Stimulated activated CD8-positive, alpha-beta memory T cell treated with anti-CD3 and anti-CD28 coated beads, Interleukin-12 subunit alpha, Interleukin-12 subunit beta, amount 100 ng/mL, for 24 hours (primary cell): ENCODE data around the gene DGCR2.
"Not testable (repeated sequence)": the region's sequence is repeated elsewhere in the genome, so short reads cannot be mapped to it uniquely, and the experiment has no call there.

ENCODE experiments used
- DNase-seq: peaks from one replicate; pipeline ENCODE4 v3.0.0-alpha.2; 2020; ENCODE audit errors: extremely low read depth

The DGCR2 gene

DNA sequence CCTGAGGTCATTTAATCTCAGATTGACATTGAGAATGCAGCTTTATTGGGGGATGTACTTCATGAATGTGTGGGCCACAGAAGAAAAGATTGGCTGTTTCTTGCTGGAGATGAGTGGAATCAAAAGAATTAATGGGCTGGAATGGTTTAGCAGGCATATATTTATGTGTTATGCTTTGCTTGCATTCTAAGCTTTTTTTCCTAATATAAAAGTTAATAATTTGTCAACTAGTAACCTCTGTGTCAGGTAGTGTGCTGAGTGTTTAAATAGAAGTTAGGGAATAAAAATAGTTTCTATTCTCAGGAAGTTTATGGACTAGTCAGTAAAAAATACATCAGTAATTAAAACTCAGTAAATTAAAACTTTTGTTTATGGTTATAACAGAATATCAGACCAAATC lies 118.7 kb downstream of the DGCR2 start:
- no peak for DNase-seq

DNA sequence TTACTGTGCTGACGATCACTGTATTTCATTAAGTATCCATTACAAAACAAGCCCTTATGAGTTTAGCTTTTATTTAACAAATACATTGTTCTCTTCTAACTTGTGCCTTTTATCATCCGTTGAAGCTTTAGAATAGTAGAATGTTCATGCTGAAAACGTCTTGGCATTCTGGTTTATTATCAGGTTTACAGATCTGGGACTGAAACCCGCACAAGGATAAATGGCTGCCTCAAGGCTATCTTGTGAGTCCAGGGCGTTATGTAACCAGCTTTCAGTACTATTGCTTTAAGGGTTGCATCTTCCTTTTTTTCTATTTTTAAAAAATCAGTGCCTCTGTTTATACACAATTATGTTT lies 119.6 kb downstream of the DGCR2 start:
- no peak for DNase-seq

DNA sequence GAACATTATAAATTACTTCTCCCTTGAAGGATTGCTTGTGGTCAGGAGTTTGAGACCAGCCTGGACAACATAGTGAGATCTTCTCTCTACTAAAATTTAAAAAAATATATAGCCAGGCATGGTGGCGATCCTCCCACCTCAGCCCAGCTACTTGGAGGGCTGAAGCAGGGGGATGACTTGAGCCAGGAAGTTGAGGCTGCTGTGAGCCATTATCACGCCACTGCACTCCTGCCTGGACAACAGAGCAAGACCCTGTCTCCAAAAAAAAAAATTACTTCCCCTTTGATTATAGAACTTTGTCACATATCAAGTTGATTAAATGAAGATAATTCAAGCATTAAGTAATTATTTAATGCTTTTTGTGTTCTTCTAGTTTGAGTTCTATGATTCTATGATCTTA lies 121.0 kb downstream of the DGCR2 start:
- DNase-seq = no peak

DNA sequence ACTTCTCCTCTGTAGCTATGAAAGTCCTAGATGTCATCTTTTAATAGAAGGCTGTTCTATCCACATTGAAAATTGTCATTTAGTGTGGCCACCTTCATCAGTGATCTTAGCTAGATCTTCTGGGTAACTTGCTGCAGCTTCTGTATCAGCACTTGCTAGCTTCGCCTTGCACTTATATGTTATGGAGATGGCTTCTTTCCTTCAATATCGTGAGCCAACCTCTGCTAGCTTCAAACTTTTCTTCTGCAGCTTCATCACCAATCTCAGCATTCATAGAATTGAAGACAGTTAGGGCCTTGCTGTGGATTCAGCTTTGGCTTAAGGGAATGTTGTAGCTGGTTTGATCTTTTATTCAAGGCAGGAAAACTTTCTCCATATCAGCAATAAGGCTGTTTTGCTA lies 122.1 kb downstream of the DGCR2 start:
- not testable (repeated sequence) for DNase-seq

DNA sequence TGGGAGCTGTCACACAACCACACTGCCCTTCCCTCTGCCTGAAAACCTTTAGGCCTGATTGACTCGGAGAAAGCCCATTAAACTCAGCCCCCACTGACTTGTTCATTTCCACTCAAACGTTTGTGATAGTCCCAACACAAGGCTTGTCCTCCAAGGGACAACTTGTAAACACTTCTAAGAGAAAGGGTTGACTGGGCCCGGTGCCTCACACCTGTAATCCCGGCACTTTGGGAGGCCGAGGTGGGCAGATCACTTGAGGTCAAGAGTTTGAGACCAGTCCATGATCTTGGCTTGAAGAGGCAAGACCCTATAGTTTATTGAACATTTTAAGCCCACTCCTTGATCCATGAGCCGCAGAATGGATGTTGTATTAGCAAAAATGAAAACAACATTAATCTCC lies 122.8 kb downstream of the DGCR2 start:
- DNase-seq = no peak

DNA sequence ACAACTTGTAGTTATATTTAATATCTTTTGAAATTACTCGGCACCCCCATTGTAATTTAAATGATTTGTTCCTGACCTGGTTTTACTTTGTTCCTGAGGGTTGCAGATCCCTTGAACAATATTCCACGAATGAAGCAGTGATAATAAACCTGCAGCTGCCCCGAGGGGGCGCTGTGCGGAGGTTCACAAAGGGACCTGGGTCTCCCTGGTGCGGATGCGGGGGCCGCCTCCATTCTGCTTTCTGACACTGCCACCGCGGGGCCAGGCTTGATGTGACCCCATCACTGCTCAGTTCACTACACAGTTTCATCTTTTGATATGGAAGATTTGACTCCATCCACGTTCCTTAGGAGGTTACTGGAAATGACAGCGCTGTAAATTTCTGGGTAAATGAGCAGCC lies 123.2 kb downstream of the DGCR2 start:
- DNase-seq = no peak

DNA sequence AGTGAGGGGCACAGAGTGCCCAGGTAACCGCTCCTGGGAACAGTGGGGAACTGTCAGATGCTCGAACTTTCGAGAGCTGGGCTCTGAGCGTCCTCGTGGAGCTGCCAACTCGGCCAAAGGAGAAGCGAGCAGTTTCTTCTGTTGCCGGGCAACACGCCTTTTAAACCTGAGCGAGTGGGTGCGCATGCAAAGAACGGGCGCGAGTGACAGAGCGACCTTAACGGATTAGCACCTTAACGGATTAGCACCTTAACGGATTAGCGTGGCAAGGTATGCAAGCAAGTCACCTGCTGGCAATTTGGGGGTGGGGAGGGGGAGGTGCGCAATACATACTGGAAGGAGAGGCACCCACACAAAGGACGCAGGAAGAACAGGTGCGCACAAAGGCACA lies 124.3 kb downstream of the DGCR2 start:
- DNase-seq = no peak

DNA sequence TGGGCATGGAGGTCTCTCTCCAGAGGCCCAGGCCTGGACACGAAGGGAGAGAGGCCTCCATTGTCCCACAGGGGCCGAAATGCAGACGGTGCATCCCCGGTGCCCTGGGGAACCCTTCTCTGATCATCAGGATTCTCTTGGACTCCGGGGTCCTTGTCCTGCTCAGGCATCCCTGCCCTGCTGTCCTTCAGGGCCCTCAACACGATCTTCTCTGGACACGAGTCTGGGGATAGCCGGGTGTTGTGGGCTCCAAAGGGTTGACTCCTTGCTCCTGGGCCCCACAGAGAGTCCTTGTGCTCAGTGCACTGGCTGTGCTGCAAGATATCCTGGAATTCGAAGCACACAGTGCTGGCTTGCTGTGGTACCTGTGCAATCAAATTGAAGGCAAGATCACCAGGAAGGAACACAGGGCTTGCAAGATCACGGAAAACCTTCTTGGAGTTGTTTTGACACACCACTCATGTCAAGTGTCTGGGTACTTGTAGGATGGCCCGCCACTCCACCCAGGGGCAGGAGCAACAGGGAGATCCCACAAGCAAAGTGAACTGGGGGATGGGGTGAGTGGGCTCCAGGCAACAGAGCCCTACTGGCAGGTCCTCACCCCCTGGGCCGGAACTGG lies 124.8 kb downstream of the DGCR2 start:
- no peak for DNase-seq

DNA sequence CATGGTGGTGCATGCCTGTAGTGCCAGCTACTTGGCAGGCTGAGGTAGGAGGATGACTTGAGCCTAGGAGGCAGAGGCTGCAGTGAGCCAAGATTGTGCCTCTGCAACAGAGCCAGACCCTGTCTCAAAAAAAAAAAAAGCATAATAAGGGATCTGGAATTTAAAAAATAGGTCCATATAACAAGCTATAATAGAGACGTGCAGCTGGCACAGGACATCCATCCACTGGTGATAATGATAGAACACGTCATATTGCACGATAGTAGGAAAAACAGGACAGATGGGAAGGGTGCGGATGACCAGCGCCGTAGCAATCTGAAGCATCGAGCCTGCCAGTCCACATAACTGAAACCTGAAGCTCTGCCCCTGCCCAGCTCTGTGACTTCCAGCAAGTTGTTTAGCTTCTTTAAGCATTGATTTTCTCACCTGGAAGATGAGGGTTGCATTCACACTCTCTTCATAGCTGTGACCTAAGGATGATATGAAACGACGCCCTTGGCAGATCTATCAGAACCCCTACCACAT lies 125.8 kb downstream of the DGCR2 start:
- no peak for DNase-seq

DNA sequence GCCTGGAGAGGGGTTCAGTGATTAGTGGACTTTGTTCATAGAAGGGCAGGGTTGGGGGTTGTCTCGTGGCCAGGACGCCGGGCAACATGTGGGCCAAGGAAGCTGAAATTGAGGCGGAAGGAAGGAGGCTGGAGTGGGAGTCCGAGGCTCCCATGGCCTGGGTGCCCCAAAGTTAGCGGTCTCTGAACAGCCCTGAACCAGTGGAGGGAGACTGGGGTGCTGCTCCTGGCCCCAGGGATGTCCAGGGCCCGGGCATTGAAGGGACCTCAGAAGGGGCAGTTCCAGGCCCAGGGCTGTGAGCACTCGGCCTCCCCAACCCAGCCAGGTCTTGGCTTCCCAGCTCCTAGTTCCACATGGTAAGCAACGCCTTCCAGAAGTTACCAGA lies 126.9 kb downstream of the DGCR2 start:
- DNase-seq = no peak

DNA sequence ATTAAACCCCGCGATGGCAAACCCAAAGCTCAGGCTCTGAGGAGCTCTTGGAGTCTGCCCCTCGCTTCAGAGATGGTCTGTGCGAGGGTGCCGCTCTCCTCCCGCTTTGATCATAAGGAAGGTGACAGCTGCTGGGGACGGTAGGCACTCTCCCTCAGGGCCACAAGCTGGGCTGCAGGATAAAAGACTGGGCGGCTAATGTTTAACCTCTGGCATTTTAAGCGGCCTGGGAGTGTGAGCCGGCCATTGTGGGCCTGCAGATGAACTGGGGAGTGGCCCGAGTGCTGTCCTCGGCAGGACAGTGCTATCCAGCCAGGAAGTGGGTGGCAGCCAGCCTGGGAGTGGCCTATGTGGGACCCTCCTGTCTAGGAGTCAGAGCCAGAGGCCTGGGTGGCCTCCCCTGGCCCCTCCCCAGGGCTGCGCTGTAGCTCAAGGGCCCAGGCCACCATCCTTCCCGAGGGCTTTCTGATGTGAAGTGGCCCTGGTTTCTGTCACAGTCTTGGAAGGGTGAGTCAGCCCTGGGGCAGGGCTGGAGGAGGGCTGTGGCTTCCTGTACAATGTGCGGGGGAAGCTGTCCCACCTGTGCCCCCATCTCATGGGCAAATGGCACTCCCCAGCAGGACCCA lies 127.4 kb downstream of the DGCR2 start:
- no peak for DNase-seq

DNA sequence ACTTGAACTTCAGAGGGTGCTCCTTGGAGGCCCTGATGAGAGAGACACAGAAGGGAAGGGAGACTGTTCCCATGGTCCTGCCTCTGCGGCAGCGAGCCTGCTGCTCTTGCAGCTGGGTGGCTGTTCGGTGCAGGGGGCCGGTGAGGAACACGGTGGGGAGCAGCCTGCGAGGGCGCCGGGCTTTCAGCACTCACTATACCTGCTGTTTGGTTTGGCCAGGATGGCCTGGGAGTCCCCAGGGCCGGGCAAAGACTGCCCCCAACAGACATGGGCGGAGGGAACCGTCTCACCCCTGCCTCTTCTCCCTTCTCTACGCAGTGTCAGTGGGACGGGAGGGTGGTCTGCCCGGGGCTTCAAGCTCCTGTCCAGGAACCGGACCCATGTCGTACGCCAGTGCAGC lies 128.2 kb downstream of the DGCR2 start:
- DNase-seq = no peak

DNA sequence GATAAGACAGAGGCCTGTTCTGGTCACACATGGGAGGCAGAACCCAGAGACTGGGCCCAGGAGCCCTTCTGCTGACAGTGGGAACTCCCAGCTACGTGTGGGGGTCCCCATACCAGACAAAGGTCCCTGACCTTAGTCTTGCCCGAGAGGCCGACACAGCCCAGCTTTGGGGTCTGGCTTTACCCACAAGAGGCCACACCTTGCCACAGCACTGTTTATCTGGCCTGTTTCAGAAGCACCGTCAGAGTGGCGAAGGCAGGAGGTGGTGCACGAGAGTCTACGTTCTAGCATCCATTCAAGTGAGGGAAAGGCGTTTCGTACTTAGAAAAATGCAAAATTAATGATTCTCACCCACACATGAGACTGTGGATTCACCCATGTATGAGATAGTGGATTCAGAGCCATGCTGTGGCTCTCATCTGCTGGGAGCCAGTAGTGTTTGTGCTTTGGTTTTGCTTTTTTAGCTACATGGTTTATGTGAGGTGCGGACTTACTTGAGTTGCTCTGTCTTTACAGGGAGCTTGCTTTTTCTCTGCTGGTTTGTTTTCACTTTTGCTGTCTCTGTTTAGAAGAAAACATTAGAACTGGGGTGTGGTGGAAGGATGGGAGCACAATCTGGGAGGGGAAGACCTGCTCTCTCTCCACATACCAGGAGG lies 129.5 kb downstream of the DGCR2 start:
- no peak for DNase-seq

DNA sequence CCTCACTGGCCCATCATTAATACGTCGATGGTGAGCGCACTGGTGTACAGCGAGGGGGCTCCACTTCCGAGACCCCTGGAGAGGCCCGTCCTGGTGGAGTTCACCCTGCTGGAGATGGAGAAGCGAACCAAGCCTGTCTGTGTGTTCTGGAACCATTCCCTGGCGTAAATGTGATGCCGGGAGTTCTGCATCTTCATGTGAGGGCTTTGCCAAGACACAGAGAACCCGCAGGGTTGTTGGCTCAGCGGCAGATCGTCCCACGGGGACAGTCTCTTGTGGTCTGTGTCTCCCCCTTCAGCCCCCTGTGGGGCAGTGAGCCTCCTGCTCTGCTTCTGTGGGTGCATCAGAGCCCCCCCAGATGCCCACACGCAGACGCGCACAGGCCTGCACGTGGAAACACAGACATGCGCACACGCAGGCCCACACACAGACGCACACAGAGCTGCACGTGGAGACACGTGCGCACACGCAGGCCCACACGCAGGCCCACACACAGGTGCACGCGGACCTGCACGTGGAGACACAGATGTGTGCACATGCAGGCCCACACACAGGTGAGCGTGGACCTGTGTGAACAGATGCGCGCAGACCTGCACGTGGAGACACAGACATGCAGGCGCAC lies 130.3 kb downstream of the DGCR2 start:
- DNase-seq = no peak

DNA sequence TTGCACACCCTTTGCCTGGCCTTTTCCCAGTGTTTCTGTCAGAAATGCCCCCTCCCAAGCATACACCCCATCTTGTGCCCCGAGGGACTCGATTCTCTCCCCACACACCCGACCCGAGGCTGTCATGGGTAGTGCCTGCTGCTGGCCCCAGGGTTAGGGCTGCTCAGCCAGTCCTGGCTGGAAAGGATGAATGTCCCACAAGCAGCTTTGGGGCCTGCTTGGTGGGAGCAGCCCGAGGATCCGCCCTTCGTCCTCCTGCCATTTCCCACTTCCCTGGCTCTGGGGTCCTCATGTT lies 131.1 kb downstream of the DGCR2 start:
- no peak for DNase-seq

DNA sequence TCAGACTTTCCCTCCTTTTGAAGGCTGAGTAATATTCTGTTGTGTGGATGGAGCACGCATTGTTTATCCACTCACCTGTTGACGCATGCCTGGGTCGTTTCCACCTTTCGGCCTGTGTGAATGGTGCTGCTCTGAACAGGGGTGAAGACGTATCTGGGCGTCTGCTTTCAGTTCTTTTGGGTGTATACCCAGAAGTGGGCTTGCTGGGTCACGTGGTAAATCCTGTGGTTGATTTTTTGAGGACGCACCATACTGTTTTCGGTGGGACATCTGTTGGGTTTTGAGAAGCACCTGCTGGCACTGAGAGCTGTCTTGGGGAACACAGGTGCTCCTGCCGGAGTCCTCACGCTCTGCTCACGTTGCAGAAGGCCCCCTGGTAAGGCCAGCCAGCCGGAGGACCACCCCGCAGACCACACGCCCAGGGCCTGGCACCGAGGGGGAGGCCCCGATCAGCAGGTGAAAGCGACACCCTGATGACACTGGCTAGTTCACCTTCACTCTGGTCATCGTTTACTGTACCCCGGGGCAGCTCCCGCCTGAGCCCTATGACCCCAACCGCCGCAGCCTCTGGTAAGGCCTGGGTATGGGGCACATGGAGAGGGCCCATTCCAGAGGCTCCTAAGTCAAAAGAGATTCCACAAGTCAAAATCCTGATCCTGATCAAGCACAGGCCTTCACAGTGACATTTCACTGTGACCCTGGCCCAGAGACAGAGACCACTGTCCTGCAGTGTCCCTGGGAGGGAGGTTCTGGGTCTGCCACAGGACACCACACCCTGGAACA lies 131.7 kb downstream of the DGCR2 start:
- no peak for DNase-seq

DNA sequence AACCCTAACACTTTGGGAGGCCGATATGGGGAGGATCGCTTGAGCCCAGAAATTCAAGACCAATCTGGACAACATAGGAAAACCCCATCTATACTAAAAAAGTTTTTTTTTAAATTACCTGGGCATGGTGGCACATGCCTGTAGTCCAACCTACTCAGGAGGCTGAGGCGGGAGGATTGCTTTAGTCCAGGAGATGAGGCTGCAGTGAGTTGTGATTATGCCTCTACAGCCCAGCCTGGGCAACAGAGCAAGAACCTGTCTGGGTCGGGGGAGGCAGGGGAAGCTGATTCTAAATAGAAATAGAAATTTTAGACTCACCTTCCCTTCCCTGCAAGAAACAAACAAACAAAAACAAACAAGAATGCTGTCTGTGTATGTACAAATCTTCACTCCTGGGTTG lies 133.3 kb downstream of the DGCR2 start:
- DNase-seq = no peak

DNA sequence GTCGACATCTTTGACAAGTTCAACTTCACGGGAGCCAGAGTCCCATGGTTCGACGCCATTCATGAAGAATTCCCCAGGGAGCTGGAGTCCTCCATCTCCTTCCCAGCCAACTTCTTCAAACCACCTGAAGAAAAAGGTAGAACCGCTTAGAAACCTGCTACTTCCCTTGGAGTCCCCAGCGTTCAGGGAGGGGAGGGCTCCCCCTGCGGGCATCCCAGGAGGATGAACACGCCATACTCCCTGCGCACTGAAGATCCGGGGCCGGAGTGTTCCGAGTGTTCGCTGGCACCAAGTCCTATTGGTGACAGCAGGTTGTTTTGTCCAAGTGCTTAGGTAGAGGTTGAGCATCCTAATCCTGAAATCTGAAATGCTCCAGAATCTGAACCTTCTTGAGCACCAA lies 134.4 kb downstream of the DGCR2 start:
- no peak for DNase-seq

DNA sequence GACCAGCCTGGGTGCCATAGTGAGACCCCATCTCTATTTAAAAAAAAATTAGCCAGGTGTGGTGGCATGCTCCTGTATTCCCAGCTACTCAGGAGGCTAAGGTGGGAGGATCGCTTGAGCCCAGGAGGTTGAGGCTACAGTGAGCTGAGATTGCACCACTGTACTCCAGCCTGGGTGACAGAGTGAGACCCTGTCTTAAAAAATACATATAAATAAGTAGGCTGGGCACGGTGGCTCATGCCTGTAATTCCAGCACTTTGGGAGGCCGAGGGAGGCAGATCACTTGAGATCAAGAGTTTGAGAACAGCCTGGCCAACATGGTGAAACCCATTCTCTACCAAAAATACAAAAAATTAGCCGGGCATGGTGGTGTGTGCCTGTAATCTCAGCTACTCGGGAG lies 135.1 kb downstream of the DGCR2 start:
- not testable (repeated sequence) for DNase-seq
